CD14-positive monocyte (primary cell): Measurements from ENCODE around the gene ERGIC3. TPM values are rescaled to one million over a fixed set of nuclear protein-coding genes. Genes with fewer than 3 reads are reported as not detected.

ENCODE experiments used
- DNase-seq, 3 donors: peaks; one replicate each; pipeline ENCODE4 v3.0.0-alpha.2; 2011 to 2022
- H2AFZ ChIP-seq: 2 replicates; pipeline ENCODE4 v1.6.0; 2012; ENCODE audit warnings: mild to moderate bottlenecking, low read depth, low read length, inconsistent platforms; ENCODE audit not compliant: insufficient read depth, poor library complexity, severe bottlenecking
- H3K27ac ChIP-seq, 2 donors: 1 replicate in 1 of 2; 2 replicates in 1 of 2; pipeline ENCODE4 v1.5.1; 2012 to 2013; ENCODE audit warnings: low read length in 2 of 2, control low read depth in 1 of 2, inconsistent platforms in 1 of 2, low read depth in 1 of 2, mild to moderate bottlenecking in 1 of 2
- H3K27me3 ChIP-seq, 2 donors: one replicate each; pipeline versions ENCODE4 v1.6.0 to v1.6.1; 2011 to 2013; ENCODE audit warnings: low read length in 2 of 2; ENCODE audit not compliant: control insufficient read depth in 2 of 2, insufficient read depth in 2 of 2
- H3K36me3 ChIP-seq, 2 donors: replicated peaks in 1 of 2; 1 replicate in 1 of 2; 2 replicates in 1 of 2; pipeline versions ENCODE4 v1.5.1 to v1.6.1; 2012 to 2013; ENCODE audit warnings: low read length in 2 of 2, control low read depth in 1 of 2, inconsistent platforms in 1 of 2, mild to moderate bottlenecking in 1 of 2; ENCODE audit not compliant: insufficient read depth in 2 of 2, control insufficient read depth in 1 of 2
- H3K4me1 ChIP-seq, 2 donors: 1 replicate in 1 of 2; 2 replicates in 1 of 2; pipeline versions ENCODE4 v1.5.1 to v1.6.1; 2012 to 2013; ENCODE audit warnings: low read length in 2 of 2, control low read depth in 1 of 2, inconsistent platforms in 1 of 2, mild to moderate bottlenecking in 1 of 2, moderate library complexity in 1 of 2; ENCODE audit not compliant: insufficient read depth in 2 of 2, control insufficient read depth in 1 of 2
- H3K4me2 ChIP-seq: replicated peaks from 2 replicates; pipeline ENCODE3; 2012; ENCODE audit warnings: low read length, moderate library complexity, mild to moderate bottlenecking; ENCODE audit not compliant: poor library complexity, severe bottlenecking; ENCODE audit errors: extremely low read depth
- H3K4me3 ChIP-seq, 3 experiments: fragments of 200-600 bp in 1 of 3; sonication (generic) in 1 of 3; replicated peaks in 1 of 3; 1 replicate in 2 of 3; 2 replicates in 1 of 3; pipeline ENCODE4 v1.5.1; 2011 to 2013; ENCODE audit warnings: low read length in 3 of 3, mild to moderate bottlenecking in 3 of 3, control low read depth in 2 of 3, low read depth in 2 of 3, inconsistent platforms in 1 of 3, moderate library complexity in 1 of 3
- H3K79me2 ChIP-seq: 2 replicates; pipeline ENCODE4 v1.6.0; 2012; ENCODE audit warnings: mild to moderate bottlenecking, control low read depth, inconsistent platforms, low read length, moderate library complexity; ENCODE audit not compliant: insufficient read depth
- H3K9ac ChIP-seq: 2 replicates; pipeline ENCODE4 v1.6.0; 2017; ENCODE audit warnings: low read length, mild to moderate bottlenecking; ENCODE audit not compliant: insufficient read depth, poor library complexity, severe bottlenecking
- H3K9me3 ChIP-seq, 2 donors: replicated peaks in 1 of 2; 1 replicate in 1 of 2; 2 replicates in 1 of 2; pipeline versions ENCODE4 v1.5.1 to v1.6.1; 2012 to 2013; ENCODE audit warnings: low read length in 2 of 2, control low read depth in 1 of 2; ENCODE audit not compliant: control insufficient read depth in 1 of 2, insufficient read depth in 1 of 2
- H4K20me1 ChIP-seq: 2 replicates; pipeline ENCODE4 v1.6.0; 2012; ENCODE audit warnings: mild to moderate bottlenecking, low read length, control low read depth, moderate library complexity; ENCODE audit not compliant: insufficient read depth
- H3K27ac Mint-ChIP-seq, 7 donors: one replicate each; pipeline ENCODE4 v1.8.0; 2020; ENCODE audit warnings: mild to moderate bottlenecking in 7 of 7, mixed read lengths in 7 of 7, moderate library complexity in 6 of 7, inconsistent platforms in 2 of 7
- H3K27me3 Mint-ChIP-seq, 3 donors: one replicate each; pipeline ENCODE4 v1.8.0; 2021 to 2022; ENCODE audit warnings: low read depth in 3 of 3, mild to moderate bottlenecking in 3 of 3, mixed read lengths in 3 of 3, moderate library complexity in 3 of 3, inconsistent platforms in 1 of 3
- H3K36me3 Mint-ChIP-seq, 2 donors: one replicate each; pipeline ENCODE4 v1.8.0; 2020; ENCODE audit warnings: mixed read lengths in 2 of 2, inconsistent platforms in 1 of 2, mild to moderate bottlenecking in 1 of 2
- H3K4me1 Mint-ChIP-seq: one replicate; pipeline ENCODE4 v1.8.0; 2020; ENCODE audit warnings: mild to moderate bottlenecking, mixed read lengths
- H3K4me3 Mint-ChIP-seq, 2 donors: one replicate each; pipeline ENCODE4 v1.8.0; 2020; ENCODE audit warnings: mild to moderate bottlenecking in 2 of 2, mixed read lengths in 2 of 2, moderate library complexity in 1 of 2
- H3K9me3 Mint-ChIP-seq, 7 donors: one replicate each; pipeline ENCODE4 v1.8.0; 2020 to 2022; ENCODE audit warnings: mixed read lengths in 7 of 7, mild to moderate bottlenecking in 6 of 7, moderate library complexity in 6 of 7, inconsistent platforms in 2 of 7
- CTCF ChIP-seq: fragments of 200-600 bp; IDR thresholded peaks from one replicate; pipeline ENCODE4 v1.8.0; 2022; ENCODE audit warnings: antibody characterized with exemption, mild to moderate bottlenecking
- WGBS: methylation state at CpG from one replicate; pipeline ENCODE4 v1.1.5; 2013; ENCODE audit warnings: missing lambda C conversion rate; ENCODE audit not compliant: insufficient coverage; 5-methylcytosine and 5-hydroxymethylcytosine counted together
- intact Hi-C, 2 donors: fragments of 100-400 bp; cut with micrococcal nuclease; formaldehyde crosslinking; loops; one replicate each; pipeline versions ENCODE4 v1.15.0 to v1.15.1; 2023
- polyA plus RNA-seq, 3 donors: library from polyadenylated mRNA; depleted of rRNA in 1 of 3; unstranded in 2 of 3; stranded (reverse) in 1 of 3; fragments of 300-500 nt in 2 of 3; fragments of >200 nt in 1 of 3; fragmentation: Illumina TruSeq in 2 of 3; gene quantifications; 1 replicate in 2 of 3; 2 replicates in 1 of 3; pipeline ENCODE4 v1.2.3, GENCODE V29; 2012 to 2021

Gene ERGIC3
- polyA plus RNA-seq, 3 donors = 128 to 371 (median 130) TPM

- H3K9ac ChIP-seq = no peak overlapping the region
- H3K4me1 ChIP-seq = no peaks in the 10 kb centered on the region
- no peak overlapping the region for H3K4me2 ChIP-seq
- H3K27ac ChIP-seq = no peak overlapping the region
- no peak for DNase-seq
- peaks cover 86 to 100% of the 10 kb centered on the region in 2 donors for H3K36me3 ChIP-seq
- intact Hi-C loops = no loop called here
- H2AFZ ChIP-seq = no peak overlapping the region
- Mint-ChIP-seq H3K4me1 (peaks cover 8% of the 10 kb centered on the region), H3K4me3 (no peak overlapping the region), H3K27ac (peak overlapping the region in 6 of 7 donors; percentile 42 to 64 (median 51)), H3K9me3 (peaks cover 0 to 2% (median 0%) of the 10 kb centered on the region in 7 donors), H3K36me3 (peaks cover 93 to 94% of the 10 kb centered on the region in 2 donors), H3K27me3 (no peaks in the 10 kb centered on the region)
- TF ChIP-seq CTCF = no peak
- no peaks in the 10 kb centered on the region for H3K27me3 ChIP-seq
- 99% methylated on average over 16 of the region's 16 CpGs for WGBS
- H3K79me2 ChIP-seq = no peaks in the 10 kb centered on the region
- no peaks in the 10 kb centered on the region for H3K9me3 ChIP-seq
- H3K4me3 ChIP-seq = no peak overlapping the region
- no peaks in the 10 kb centered on the region for H4K20me1 ChIP-seq
Observed at GRCh38 chr20:35503841-35504561, 37.9 kb upstream of the ERGIC3 start.

- Histone ChIP-seq H3K27ac (no peak overlapping the region), H3K4me3 (no peak overlapping the region), H3K36me3 (peaks cover 86 to 100% of the 10 kb centered on the region in 2 donors), H3K27me3 (no peaks in the 10 kb centered on the region), H3K79me2 (no peaks in the 10 kb centered on the region), H3K9me3 (no peaks in the 10 kb centered on the region), H3K9ac (no peak overlapping the region), H3K4me1 (no peaks in the 10 kb centered on the region), H3K4me2 (no peak overlapping the region), H4K20me1 (no peaks in the 10 kb centered on the region), H2AFZ (no peak overlapping the region)
- DNase-seq = no peak
- intact Hi-C loops = no loop called here
- peaks cover 8% of the 10 kb centered on the region for H3K4me1 Mint-ChIP-seq
- peaks cover 0 to 2% (median 0%) of the 10 kb centered on the region in 7 donors for H3K9me3 Mint-ChIP-seq
- no peak overlapping the region for H3K4me3 Mint-ChIP-seq
- WGBS = 100% methylated on average over 4 of the region's 5 CpGs
- no peak for TF ChIP-seq CTCF
- H3K27me3 Mint-ChIP-seq = no peaks in the 10 kb centered on the region
- H3K27ac Mint-ChIP-seq = peak overlapping the region in 1 of 7 donors; percentile 55
- peaks cover 93 to 94% of the 10 kb centered on the region in 2 donors for H3K36me3 Mint-ChIP-seq
Observed at GRCh38 chr20:35504751-35505150, 37.1 kb upstream of the ERGIC3 start.
